ENCODE results near the gene MRPL10.

DNA sequence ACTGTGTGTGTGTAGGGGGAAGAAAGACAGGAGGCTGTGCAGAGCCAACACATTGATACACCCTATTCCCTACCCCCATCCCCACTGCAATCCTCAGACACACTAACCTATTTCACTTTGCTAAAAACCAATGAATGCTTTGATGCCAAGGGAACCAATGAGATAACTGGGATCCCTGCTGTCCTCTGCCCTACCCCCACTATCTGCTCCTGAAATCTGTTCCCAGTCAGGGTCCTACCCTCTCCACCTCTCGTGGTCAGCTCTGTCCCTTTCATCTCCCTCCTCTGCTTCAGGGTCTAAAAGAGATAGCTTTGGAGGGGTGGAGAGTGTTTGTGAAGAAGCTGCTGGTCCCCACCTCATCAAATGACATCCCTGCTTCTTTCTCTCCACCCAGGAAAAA lies 38.7 kb upstream of the MRPL10 start:
- no peak for TF ChIP-seq EZH2 (IDR thresholded peaks at IDR 0.05; ENCODE audit: borderline replicate concordance, low read depth, low read length, severe bottlenecking)
- TF ChIP-seq, protein P1, sequence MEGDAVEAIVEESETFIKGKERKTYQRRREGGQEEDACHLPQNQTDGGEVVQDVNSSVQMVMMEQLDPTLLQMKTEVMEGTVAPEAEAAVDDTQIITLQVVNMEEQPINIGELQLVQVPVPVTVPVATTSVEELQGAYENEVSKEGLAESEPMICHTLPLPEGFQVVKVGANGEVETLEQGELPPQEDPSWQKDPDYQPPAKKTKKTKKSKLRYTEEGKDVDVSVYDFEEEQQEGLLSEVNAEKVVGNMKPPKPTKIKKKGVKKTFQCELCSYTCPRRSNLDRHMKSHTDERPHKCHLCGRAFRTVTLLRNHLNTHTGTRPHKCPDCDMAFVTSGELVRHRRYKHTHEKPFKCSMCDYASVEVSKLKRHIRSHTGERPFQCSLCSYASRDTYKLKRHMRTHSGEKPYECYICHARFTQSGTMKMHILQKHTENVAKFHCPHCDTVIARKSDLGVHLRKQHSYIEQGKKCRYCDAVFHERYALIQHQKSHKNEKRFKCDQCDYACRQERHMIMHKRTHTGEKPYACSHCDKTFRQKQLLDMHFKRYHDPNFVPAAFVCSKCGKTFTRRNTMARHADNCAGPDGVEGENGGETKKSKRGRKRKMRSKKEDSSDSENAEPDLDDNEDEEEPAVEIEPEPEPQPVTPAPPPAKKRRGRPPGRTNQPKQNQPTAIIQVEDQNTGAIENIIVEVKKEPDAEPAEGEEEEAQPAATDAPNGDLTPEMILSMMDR (IDR thresholded peaks at IDR 0.05; ENCODE audit: borderline replicate concordance, extremely low read depth, low read length, poor library complexity, severe bottlenecking) = no peak

Data from DND-41 (cell line).